NT2/D1 (cell line): ENCODE data around the gene EIF3I.

Source experiments
- SUZ12 ChIP-seq: IDR thresholded peaks from 2 replicates; pipeline ENCODE4 v1.6.1; 2011; ENCODE audit not compliant: insufficient read length, insufficient read depth; ENCODE audit errors: extremely low read depth
- YY1 ChIP-seq: IDR thresholded peaks from 2 replicates; pipeline ENCODE4 v1.6.1; 2011; ENCODE audit not compliant: insufficient read length, insufficient read depth
- ZNF274 ChIP-seq: IDR thresholded peaks from 2 replicates; pipeline ENCODE4 v1.6.1; 2011; ENCODE audit warnings: mild to moderate bottlenecking, low read depth, low read length

GRCh38 chr1:32263744-32264143 is 41.5 kb downstream of the EIF3I start:
- no peak for TF ChIP-seq YY1
- TF ChIP-seq ZNF274, result no peak
- no peak for TF ChIP-seq SUZ12
